Fibroblast of skin of abdomen (primary cell): Measurements from ENCODE around the gene DOCK2.

Source experiments
- DNase-seq: peaks from one replicate; pipeline ENCODE4 v3.0.0-alpha.2; 2013

The DOCK2 gene

DNA sequence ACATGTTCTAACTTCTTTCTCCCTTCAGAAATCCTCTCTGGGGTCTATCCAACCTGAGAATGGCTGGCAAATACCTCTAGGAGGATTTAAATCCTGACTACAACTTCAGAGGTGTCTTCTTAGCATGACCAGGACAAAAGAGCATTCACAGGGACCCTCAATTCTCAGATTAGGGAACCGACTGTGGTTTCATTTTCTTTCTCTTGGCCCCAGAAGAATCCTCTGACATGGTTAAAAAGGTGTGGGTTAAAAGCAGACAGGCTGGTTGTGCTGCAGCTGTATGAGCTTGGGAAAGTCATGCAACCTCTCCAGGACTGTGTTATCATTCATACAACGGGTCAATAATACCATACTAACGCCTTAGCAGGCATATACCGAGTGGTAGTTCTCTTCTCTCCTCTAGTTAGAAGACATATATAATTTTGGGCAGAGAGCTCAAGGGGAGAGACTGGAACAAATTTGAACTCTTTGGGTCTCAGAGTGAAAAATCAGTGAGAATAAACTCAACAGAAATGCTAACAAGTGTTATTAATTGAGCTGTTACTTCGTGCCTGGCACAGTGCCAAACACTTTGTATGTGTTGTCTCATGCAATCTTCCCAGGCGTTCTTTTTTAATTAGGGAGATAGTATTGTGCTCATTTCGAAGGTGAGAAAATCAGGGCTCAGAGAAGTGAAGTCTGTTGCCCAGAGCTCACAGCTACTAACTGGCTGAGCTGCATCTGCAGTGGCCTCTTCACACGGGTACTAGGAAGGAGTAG lies 308.0 kb downstream of the DOCK2 start:
- peak; percentile 32 for DNase-seq

DNA sequence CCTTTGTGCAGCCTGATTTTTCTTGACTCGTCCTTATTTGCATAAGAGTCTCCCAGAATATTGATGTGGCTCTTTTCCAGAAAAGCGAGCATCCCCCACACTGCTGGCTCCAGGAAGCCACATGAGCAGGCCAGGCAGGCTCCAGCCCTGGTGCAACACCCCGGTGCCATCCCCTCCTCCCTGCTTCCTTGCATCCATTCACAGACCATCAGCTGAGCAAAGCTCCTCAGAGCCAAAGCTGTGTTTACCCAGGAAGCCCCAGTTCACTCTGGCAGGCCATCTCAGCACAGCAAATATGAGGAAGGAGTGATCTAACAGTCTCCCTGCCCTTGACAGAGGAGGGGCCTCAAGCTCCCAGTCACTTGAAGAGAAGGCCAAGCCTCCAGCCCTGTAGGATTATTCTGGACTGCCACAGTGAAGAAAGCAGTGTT lies 308.8 kb downstream of the DOCK2 start:
- DNase-seq: peak; percentile 94

DNA sequence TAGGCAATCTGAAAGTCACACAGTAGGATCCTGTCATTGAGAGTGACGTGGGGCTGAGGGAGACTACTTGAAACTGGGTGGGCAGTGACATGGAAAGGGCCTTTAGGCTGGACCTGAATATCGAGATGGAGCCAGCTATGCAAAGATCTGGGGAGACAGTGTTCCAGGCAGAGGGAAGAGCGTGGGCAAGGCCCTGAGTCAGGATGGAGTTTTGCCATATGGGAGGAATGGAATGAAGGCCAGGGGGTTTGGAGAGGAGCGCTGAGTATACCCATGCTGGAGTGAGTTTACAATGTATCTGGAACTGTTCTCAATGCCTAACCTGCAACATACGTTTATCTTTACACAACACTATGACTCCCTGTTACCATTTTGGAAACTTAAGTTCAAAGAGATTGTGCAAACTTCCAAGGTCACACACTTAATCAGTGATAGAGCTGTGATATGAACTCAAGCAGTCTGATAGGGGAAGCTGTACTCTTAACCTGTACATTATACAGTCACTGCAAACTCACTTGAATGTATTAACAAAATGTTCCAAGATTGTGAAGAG lies 309.7 kb downstream of the DOCK2 start:
- DNase-seq: peak; percentile 30

DNA sequence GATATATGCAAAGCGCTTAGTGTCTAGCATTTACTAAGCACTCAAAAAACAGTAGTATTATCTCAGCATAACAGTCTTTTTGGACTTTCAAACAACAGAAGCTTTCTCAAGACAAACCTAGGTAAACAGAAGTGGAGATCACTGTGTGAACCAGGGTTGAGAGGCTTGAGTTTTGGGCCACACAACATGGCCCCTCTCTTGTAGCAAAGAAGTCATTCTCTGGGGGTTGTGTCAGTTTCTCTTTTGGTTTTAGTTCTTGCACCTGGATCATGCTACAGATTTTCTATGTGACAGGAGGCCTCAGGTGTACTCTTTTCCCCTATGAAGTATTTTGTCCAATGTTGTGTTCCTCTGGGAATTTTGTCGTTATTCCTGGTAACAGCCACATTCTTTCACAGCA lies 313.3 kb downstream of the DOCK2 start:
- DNase-seq: no peak

DNA sequence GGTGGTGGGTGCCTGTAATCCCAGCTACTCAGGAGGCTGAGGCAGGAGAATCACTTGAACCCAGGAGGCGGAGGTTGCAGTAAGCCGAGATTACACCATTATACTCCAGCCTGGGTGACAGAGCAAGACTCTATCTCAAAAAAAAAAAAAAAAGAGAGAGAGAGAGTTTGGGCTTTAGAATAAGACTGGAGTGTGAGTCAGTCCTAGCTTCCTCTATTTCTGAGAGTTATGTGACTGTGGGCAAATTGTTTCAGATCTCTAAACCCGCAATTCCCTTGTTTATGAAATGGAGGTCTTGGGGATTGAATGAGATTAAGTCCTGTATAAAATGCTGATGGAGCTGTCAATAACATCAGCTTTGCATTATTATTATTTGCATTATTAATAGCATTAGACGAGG lies 316.1 kb downstream of the DOCK2 start:
- DNase-seq: peak; percentile 48

DNA sequence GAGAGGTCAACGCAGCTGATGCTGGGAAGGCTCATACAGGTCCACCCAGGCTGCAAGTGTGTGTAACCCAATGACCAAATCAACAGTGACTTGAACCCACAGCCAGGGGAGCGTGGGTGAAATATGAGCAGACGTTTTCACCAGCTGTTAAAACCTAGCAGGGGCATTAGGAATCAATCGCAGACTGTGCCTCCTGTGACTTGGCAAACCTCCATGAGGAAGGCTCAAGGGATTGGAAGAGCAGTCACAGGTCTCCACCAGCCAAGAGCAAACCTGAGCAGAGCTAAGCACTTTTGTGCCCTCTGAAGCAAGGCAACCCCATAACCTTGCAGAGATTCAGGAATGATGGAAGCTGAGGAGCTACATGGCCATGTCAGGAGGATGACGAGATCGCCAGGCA lies 317.7 kb downstream of the DOCK2 start:
- no peak for DNase-seq

DNA sequence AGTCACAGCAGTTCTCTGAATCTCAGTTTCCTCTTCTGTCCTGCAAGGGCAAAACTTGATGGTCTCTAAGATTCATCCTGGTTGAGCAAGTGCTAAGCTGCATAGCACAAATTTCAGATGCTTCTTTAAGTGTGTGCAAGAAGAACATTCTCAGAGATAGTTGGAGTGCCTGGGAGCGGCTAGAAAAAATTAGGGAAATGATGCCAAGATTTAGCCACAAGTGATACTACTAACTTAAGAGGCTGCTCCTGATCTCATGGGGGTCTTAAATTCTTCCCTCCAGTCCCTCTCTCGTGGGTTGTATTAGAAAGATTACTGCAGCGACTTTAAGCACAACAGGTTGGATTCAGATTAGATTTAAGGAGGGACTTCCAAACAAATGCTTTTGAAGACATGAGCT lies 319.1 kb downstream of the DOCK2 start:
- no peak for DNase-seq

DNA sequence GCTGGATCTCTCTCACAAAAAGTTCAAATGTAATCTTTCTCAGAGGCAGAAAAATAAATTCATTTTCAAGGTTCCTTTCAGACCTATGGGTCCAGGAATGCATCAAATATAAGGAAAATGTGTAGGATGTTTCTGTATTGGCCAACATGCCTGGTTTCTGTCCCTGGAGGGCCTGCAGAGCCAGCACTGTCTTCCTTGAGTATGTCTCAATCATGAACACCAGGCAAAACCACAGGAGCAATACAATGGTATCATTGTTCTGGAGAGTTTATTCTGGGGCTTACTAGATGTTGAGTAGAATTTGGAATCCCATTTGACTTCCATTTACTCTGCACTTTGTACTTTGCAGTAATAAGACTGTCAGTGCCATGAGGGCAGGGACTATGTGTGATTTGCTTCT lies 319.7 kb downstream of the DOCK2 start:
- peak; percentile 41 for DNase-seq

DNA sequence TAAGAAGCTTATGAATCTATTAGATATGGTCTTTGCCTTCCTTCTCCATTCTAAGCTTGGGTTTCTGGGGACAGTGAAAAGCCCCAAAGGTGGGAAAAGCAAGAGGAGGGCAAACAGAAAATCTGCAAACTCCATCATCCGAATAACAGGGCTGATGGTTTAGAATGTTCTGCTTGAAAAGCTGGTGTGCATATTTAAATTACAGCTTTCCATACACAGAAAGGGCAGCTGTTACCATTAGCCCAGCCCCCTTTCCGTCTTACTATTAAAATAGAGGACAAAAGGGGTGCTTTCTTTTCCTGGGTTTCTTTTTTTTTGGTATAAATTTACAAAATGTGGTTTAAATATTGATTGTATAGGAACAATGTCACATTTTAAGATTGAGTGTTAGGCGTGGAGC lies 321.2 kb downstream of the DOCK2 start:
- DNase-seq: no peak

DNA sequence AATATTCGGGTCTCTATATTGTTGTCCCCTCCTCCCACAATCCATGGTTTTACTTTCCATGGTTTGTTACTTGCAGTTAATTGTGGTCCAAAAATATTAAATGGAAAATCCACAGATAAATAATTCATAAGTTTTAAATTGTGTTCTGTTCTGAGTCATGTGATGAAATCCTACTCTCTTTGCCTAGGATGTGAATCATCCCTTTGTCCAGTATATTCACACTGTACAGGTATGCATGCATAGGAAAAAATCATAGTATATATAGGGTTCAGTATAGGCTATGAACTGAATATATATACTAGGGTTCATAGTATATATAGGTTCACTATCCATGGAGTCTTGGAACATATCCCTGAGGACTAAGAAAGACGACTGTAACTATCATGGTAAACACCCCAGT lies 323.6 kb downstream of the DOCK2 start:
- no peak for DNase-seq

DNA sequence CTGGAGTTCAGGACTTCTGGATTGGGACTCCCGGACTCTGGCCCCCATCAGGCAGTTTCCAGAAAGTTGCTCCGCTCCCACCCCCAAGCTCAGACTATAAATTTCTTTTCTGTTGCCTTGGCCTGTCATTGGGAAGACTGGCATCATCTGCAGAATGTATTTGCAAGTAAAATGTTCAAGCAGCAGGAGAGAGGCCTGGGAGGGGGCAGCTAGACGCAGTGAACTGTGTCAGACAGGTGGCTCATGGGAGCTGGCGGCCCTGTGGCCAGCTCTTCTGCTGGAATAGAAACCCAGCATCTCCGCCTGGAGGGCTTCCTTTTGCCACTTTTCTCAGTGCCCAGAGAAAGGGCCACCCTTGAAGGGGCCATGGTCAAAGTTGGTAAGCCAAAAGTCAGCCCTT lies 327.2 kb downstream of the DOCK2 start:
- DNase-seq: no peak

DNA sequence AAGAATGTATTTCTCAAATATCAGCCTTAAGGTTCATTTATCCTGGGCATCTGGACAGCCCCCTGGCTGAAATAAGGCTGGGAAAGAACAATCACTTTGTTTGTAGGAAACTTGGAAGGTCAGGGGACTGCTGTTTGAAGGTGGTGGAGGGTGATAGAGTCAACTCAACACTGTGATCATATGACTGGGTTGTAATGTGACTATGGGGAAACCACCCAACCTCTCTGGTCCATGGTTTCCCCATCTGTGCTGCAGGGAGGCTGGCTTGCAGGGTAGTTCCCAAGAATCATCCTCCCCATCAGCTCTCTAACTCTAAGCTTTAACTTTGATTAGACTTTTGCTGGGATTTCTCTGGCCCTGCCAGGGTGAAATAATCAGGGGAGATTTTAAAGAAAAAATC lies 333.3 kb downstream of the DOCK2 start:
- no peak for DNase-seq

DNA sequence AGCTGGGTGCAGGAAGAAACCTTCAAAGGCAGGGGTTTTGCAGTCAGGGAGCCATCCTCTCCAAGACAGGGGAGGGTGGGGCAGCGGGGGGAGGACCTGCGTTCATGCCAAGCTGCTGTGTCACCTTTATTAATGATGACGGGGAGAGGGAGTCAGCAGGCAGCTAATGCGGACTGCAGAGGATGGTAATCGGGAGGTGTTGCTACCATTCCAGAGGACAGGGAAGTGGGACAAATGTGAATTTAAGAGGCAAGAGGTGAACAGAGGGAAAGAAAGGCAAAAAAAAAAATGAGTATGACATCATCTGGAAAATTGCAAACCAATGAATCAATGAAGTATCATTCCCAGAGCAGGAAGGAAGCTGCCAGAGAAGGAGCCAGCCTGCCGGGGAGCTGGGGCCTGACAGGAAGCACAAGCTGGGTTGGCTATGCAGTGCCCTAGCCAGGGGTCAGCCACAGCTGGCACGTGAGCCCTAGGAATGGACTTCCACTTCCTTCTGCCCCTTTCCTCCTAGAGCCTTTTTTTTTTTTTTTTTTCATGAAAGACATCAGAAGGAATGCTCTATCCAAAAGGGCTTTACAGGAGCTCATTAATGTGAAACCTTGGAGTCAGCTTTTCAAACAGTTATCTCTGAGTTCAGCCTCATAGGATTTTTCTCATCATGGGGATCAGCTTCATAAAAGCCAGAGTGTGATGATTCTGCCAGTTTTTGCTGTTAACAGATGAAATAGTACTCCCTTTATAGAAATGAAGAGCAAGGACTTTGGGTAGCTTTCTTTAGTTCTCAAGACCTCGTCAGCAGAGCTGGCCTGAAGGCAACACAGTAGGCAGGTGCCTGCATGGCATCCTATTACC lies 334.1 kb downstream of the DOCK2 start:
- DNase-seq: peak; percentile 84

DNA sequence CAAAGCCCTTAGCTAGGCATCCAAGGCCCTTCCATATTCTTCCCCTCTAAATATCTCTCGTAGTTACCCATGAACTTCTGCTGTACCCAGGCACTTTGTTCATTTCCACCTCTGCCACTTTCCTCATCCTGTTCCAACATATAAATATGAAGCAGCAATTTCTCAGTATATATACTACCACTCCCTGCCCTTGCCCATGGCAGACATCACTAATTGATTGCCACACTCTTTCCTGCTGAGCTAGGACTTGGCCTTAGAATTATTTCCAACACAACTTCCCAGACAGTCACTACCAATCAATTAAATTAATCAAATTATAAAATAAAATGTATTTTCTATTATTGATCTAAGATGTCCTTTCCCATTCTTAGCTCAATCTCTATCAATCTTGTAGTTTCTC lies 334.7 kb downstream of the DOCK2 start:
- no peak for DNase-seq

DNA sequence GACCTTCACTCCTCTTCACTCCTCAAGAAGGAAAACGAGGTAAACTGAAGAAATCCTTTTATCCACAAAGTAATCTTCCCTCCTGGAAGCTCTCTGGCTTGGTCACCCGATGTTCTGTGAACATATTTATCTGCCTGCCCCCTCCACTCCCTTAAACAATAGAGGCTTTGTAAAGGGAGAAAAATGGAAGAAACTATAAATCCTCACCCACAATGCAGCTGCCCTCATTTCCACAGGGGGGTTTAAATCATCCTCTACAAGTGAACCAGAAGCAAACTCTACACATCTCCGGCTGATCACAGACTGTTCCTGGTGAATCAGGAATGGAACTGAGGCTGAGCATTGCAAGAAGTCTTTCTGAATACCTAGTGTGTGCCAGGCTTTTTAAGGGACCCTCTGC lies 336.0 kb downstream of the DOCK2 start:
- DNase-seq: no peak

DNA sequence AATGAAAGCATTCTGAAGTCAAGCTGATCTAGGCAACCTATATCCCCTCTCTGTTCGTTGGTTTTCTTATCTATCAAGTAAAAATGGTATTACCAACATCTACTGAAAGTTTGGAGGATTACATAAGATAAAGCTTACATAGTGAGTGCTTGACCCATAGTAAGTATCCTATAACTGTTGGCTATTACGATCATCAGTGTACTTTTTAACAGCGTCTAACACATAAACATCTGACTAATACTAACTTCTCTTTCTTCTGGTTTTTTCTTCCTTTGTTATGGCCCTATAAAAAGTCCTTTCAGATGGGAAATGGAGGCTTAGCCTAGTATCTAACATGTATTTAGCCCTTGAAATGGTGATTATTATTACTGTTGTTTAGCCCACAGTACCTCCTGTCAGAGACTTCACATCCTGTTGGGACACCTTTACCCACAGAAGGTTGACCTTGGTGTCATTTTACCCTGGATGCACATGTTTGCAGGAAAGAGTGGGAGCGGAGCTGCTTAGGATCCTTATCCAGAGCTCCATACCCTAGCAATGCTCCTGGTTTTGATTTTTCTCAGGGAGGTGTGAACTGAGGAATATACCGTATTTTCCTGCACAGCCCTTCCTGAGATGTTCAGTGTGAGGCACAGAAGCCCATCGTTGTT lies 337.2 kb downstream of the DOCK2 start:
- no peak for DNase-seq

DNA sequence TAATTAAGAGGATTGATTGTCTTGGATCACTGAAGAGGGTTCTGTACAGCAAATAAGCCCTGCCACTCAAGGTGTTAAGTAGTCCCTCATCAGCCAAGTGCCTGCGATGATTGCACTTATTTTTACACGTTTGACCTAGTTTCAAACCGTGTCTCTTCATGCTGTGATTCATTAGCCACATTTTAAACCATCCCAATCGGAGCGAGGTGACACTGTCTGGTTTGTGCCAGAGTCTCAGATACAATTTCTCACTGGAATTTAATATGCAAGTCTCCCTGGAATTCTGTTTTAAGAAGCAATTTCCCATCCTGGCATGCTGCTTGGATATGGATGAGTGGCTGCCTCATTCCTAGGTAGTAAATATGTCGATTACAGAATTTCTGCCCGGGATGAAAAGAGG lies 341.6 kb downstream of the DOCK2 start:
- DNase-seq: peak; percentile 29

DNA sequence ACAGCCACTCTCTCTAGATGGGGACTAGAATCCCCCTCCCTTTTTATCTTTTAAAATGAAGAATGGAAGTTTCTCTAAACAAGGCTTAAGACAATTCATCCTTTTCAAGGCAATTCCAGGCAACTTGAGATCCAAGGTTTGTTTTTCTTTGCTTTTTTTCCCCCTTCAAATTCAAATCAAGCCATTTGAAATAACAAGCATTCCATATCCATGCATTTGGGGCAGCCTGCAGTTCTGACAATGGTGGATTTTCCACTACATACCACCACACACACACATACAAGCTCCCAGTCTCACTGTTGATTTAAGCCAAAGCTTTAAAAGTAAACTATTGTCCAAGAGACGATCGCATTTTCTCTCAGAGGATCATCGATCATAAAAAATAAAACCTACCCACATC lies 342.8 kb downstream of the DOCK2 start:
- DNase-seq: no peak

DNA sequence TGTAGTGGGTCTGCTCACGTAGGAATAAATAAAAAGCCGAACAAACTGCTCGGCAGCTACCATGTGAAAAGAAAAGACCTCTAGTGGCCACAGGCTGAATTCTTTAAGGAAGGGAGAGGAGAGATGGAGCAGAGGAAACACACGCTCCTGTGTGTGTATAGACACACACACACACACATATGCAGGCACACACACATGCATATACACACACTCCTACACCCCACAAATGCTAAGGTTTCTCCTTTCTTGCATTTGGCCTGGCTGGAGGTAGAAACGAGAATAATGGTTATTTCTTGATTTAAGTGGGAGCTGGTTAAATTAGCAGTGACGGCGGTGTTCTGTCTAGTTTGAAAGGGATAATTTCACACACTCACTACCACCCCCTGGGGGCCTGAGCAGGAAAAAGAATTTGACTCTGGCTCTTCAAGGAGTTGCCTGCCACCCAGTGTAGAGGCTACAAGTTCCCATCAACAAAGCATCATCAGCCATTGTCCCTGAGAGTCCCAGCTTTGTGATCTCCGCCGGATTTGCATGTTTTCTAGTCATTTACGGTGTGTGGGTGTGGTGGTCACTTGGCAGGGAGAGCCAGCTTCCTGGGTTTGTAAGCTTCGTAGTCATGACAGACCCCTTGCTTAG lies 343.5 kb downstream of the DOCK2 start, which contains the start of gene INSYN2B:
Gene INSYN2B, minus strand, starts transcription at position 78 of the 636 bp plus-strand sequence. CDS start 96,597 bp downstream, outside the sequence.
- DNase-seq: peak; percentile 87

DNA sequence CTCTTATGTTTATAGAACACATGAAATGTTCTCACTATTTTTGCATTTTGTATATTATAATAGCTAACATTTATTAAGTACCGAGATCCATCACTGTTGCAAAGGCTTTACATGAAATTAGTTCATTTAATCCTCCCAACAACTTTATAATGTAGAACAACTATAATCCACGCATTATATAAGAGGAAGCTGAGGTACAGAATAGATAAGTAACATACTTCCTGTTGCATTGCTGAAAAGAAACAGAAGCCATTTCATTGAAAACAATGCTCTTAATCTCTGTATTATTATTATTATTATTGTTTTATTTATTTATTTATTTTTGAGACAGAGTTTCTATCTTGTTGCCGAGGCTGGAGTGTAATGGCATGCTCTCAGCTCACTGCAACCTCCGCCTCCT lies 351.1 kb downstream of the DOCK2 start:
- DNase-seq: no peak

DNA sequence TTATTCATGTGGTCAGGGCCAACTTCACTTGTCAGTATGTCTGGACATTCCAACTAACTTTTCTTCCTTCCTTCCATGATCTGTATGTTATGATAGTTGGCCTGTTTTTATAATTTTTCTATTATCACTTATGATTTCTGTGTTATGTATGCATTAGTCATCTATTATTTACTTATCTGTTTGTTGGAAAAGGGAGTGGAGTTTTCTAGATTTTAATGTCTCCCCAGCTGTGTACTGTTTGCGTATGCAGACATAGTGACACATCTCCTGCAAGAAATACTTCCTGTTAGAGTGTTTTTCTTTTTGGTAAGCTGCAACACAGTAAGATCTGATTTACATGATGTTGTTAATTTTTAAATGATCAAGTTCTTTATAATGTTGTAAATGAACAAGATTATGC lies 351.9 kb downstream of the DOCK2 start:
- no peak for DNase-seq

DNA sequence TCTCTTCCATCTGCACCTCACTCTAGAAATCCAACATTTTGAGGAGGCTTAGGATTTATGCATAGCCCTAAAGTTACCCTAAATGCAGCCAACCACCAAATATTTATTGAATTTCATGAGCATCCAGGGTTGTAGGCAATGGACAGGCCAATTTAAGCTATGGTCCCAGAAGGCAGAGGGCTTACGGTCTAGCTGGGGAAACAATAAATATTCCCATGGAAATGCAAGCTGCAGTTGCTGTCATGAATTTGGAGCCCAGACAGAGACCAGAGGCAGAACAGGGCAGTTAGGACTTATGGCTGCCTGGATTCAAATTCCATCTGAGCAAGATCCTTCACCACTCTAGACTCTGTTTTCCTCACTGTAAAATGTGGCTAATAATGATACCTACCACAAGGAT lies 352.3 kb downstream of the DOCK2 start:
- DNase-seq: no peak
